Measurements from ENCODE around the gene BCO2. TPM values are rescaled to one million over a fixed set of nuclear protein-coding genes. Genes with fewer than 3 reads are reported as not detected.

Gene BCO2
- total RNA-seq, 1 donor from 2014 or later, result not detected

DNA sequence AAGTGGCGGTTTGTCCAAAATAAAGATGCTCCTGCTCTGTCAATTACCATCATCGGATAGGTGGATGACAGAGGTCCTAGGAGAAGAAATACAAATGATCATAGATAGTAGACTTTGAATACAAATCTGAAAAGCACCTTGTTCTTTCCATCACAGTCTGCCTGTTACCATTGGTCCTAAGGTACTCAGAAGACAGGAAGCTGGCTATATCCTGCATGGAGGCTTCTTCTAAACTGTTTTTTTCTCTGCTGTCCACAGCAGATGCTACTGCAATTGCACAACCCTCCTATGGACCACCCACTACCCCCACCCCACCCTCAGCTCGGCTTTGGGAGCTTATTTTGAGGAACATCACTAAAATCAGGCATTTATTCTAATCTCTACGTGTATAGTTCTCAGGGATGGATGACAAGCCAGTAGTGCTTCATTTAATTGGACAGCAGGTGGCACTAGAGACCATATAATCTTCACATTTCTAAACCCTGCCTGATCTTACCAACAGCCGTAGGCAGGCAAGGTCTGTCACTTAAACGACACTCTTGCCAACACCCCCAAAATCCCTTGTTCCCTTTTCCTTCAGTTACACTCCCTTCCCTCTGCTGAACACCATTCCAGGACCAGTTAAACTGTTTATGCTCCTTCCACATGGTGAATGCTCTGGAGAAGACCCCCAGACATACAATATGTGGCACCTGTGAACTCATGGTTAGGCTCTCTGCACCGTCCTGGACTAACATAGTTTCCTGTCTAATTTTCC lies 44.3 kb downstream of the BCO2 start:
- TF ChIP-seq, protein P1, sequence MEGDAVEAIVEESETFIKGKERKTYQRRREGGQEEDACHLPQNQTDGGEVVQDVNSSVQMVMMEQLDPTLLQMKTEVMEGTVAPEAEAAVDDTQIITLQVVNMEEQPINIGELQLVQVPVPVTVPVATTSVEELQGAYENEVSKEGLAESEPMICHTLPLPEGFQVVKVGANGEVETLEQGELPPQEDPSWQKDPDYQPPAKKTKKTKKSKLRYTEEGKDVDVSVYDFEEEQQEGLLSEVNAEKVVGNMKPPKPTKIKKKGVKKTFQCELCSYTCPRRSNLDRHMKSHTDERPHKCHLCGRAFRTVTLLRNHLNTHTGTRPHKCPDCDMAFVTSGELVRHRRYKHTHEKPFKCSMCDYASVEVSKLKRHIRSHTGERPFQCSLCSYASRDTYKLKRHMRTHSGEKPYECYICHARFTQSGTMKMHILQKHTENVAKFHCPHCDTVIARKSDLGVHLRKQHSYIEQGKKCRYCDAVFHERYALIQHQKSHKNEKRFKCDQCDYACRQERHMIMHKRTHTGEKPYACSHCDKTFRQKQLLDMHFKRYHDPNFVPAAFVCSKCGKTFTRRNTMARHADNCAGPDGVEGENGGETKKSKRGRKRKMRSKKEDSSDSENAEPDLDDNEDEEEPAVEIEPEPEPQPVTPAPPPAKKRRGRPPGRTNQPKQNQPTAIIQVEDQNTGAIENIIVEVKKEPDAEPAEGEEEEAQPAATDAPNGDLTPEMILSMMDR (IDR thresholded peaks at IDR 0.05; ENCODE audit: insufficient read depth, low read length, poor library complexity, severe bottlenecking), result peak; percentile 57
- no peaks in the 10 kb centered on the region for H3K27me3 ChIP-seq (ENCODE audit: control insufficient read depth, insufficient read depth, low read length)
- DNase-seq (ENCODE audit: low read depth), result no peak
- no peak overlapping the region for H3K4me3 ChIP-seq (ENCODE audit: low read depth, low read length)
- H3K36me3 ChIP-seq (ENCODE audit: control insufficient read depth, insufficient read depth, low read length), result no peaks in the 10 kb centered on the region

DNA sequence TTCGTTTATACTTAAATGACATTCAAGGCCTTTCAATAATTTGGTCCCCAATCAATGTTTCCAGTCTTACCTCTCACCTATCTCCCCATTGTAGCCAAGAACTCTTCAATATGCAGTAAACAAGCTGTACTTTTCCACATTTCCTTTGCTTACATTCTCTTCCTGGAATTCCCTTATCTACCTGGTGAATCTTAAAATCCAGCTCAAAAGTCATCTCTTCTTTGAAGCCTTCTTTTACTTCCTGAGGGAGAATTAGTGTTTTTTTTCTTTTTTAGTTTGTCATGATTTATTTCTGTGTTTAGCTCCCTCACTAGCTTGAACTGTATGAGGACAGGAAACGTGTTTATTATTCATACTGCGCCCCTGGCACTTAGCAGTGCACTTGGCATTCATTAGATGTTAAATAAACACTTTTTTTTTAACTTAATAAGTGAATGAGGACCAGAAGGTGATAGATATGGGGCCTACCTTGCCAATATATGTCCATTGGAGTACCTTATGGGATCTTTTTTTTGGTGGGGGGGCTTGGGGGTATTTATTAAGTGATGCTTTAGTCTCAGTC lies 46.0 kb downstream of the BCO2 start:
- no peak for DNase-seq (ENCODE audit: low read depth)
- Histone ChIP-seq H3K36me3 (ENCODE audit: control insufficient read depth, insufficient read depth, low read length) (no peaks in the 10 kb centered on the region), H3K4me3 (ENCODE audit: low read depth, low read length) (no peak overlapping the region), H3K27me3 (ENCODE audit: control insufficient read depth, insufficient read depth, low read length) (no peaks in the 10 kb centered on the region)
- TF ChIP-seq, protein P1 (IDR thresholded peaks at IDR 0.05; ENCODE audit: insufficient read depth, low read length, poor library complexity, severe bottlenecking), result no peak

DNA sequence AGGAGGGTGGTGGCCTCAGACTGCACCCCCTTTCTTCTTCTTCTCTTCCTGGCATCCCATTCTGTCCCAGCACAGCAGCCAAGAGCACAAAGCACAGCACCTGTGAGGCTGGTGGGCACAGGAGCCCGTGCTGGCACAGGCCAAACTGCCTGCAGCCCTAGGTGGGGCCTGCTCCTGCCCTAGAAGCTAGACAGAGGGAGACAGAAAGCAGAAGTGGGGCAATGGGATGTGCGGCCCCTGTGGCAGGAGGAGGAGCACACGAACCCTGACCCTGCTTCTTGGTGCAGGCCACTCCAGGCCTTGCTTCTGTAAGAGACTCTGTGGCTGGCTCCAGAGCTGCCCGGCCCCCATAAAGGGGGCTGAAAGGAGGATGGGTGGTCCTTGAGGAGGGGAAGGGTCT lies 47.0 kb downstream of the BCO2 start:
- TF ChIP-seq, protein P1 (IDR thresholded peaks at IDR 0.05; ENCODE audit: insufficient read depth, low read length, poor library complexity, severe bottlenecking), result no peak
- Histone ChIP-seq H3K36me3 (ENCODE audit: control insufficient read depth, insufficient read depth, low read length) (no peaks in the 10 kb centered on the region), H3K27me3 (ENCODE audit: control insufficient read depth, insufficient read depth, low read length) (no peaks in the 10 kb centered on the region), H3K4me3 (ENCODE audit: low read depth, low read length) (no peak overlapping the region)
- DNase-seq (ENCODE audit: low read depth), result no peak

DNA sequence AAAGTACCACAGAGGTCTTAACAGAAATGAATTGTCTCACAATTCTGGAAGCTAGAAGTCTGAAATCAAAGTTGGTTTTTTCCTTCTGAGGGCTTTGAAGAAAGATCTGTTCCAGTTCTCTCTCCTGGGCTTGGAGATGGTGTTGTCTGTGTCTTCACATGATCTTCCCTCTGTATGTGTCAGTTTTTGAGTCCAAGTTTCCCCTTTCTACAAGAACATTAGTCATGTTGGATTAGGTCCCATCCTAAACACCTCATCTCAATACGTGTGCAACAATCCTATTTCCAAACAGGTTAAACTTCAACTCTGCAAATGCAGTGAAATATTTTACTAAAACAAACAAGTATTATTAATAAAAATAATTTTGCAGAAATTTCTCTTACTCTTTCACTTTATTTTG lies 47.8 kb downstream of the BCO2 start:
- TF ChIP-seq, protein P1 (IDR thresholded peaks at IDR 0.05; ENCODE audit: insufficient read depth, low read length, poor library complexity, severe bottlenecking), result no peak
- Histone ChIP-seq H3K4me3 (ENCODE audit: low read depth, low read length) (no peak overlapping the region), H3K27me3 (ENCODE audit: control insufficient read depth, insufficient read depth, low read length) (no peaks in the 10 kb centered on the region), H3K36me3 (ENCODE audit: control insufficient read depth, insufficient read depth, low read length) (no peaks in the 10 kb centered on the region)
- no peak for DNase-seq (ENCODE audit: low read depth)

DNA sequence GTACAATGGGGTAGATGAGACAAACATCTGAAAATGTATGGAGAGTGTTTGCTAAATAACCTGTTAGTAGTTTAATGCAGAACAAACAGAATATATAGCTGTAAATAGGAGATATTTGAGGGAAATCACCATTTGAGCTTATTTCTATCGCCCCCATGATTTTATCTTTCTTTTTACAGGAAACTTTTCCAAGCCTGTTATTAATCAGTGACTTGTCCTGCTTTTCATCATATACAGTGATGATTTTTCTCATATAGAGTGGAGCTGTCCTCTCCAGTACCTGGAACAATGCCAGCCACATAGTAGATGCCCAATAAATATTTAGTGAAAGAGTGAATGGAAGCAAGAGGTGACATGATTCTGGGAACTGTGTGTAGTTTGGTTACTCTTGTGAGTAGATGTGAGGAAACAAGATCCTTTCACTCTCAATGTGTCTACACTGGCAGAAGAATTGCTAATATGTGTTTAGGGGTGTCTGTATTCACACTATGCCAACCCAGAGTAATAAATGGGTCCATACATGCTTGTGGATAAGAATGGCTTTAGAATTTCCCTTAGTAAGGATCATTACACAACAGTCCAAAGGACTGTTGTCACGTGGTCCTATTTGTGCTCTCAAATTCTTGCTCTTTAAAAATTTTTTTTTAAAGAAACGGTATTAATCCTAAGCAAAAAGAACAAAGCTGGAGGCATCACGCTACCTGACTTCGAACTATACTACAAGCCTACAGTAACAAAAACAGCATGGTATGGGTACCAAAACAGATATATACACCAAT lies 48.6 kb downstream of the BCO2 start:
- Histone ChIP-seq H3K27me3 (ENCODE audit: control insufficient read depth, insufficient read depth, low read length) (no peaks in the 10 kb centered on the region), H3K36me3 (ENCODE audit: control insufficient read depth, insufficient read depth, low read length) (no peaks in the 10 kb centered on the region), H3K4me3 (ENCODE audit: low read depth, low read length) (no peak overlapping the region)
- TF ChIP-seq, protein P1 (IDR thresholded peaks at IDR 0.05; ENCODE audit: insufficient read depth, low read length, poor library complexity, severe bottlenecking), result no peak
- no peak for DNase-seq (ENCODE audit: low read depth)
